B cell (primary cell): Measurements from ENCODE around the gene ELK3. TPM values are rescaled to one million over a fixed set of nuclear protein-coding genes. Genes with fewer than 3 reads are reported as not detected.
"Not testable (repeated sequence)": the region's sequence is repeated elsewhere in the genome, so short reads cannot be mapped to it uniquely, and the experiment has no call there.

ENCODE experiments used
- ATAC-seq: fragments of 200-7000 bp; cut with Tn5 transposase; one replicate; pipeline ENCODE4 v1.10.0; 2021; ENCODE audit warnings: low read depth, mild to moderate bottlenecking, moderate number of reproducible peaks, moderate library complexity
- CTCF ChIA-PET: fragments of 350-600 bp; sonication (Branson Sonifier 250); formaldehyde crosslinking; loops from one replicate; lab custom pipeline; 2021; ENCODE audit warnings: antibody characterized with exemption, inconsistent platforms; lab: Charles Lee
- POLR2A ChIA-PET: fragments of 350-600 bp; sonication (Branson Sonifier 250); formaldehyde crosslinking; loops from one replicate; lab custom pipeline; 2021; ENCODE audit warnings: antibody characterized with exemption; lab: Charles Lee
- DNase-seq: peaks from one replicate; pipeline ENCODE4 v3.0.0; 2013
- H2AFZ ChIP-seq: 2 replicates; pipeline ENCODE4 v1.6.1; 2012; ENCODE audit warnings: mild to moderate bottlenecking, low read depth, low read length; ENCODE audit not compliant: insufficient read depth, poor library complexity, severe bottlenecking
- H3K27ac ChIP-seq, 2 donors: 1 replicate in 1 of 2; 2 replicates in 1 of 2; pipeline ENCODE4 v1.5.1; 2012 to 2013; ENCODE audit warnings: low read length in 2 of 2, mild to moderate bottlenecking in 2 of 2, moderate library complexity in 1 of 2
- H3K27me3 ChIP-seq, 4 experiments: fragments of 200-600 bp in 1 of 4; sonication (generic) in 1 of 4; replicated peaks in 1 of 4; 1 replicate in 2 of 4; 2 replicates in 2 of 4; pipeline versions ENCODE4 v1.6.1 to v1.7.0; 2013 to 2016; ENCODE audit warnings: low read length in 3 of 4, mild to moderate bottlenecking in 2 of 4, mixed read lengths in 1 of 4, moderate library complexity in 1 of 4; ENCODE audit not compliant: insufficient read depth in 4 of 4, control insufficient read depth in 3 of 4; ENCODE audit errors: control extremely low read depth in 1 of 4
- H3K36me3 ChIP-seq, 2 experiments: replicated peaks in 1 of 2; 1 replicate in 1 of 2; 2 replicates in 1 of 2; pipeline versions ENCODE4 v1.6.1 to v1.7.1; 2013; ENCODE audit warnings: low read length in 1 of 2; ENCODE audit not compliant: insufficient read depth in 2 of 2, control insufficient read depth in 1 of 2; ENCODE audit errors: control extremely low read depth in 1 of 2, extremely low read depth in 1 of 2
- H3K4me1 ChIP-seq, 2 donors: fragments of 200-600 bp in 1 of 2; sonication (generic) in 1 of 2; 1 replicate in 1 of 2; 2 replicates in 1 of 2; pipeline versions ENCODE4 v1.5.1 to v1.6.1; 2013 to 2017; ENCODE audit warnings: low read length in 2 of 2; ENCODE audit not compliant: control insufficient read depth in 2 of 2, insufficient read depth in 2 of 2
- H3K4me2 ChIP-seq: replicated peaks from 2 replicates; pipeline ENCODE3; 2012; ENCODE audit warnings: mild to moderate bottlenecking, low read depth, low read length; ENCODE audit not compliant: poor library complexity, severe bottlenecking
- H3K4me3 ChIP-seq, 5 experiments: fragments of 200-600 bp in 1 of 5; sonication (generic) in 1 of 5; 1 replicate in 3 of 5; 2 replicates in 2 of 5; pipeline versions ENCODE4 v1.5.1 to v1.7.0; 2011 to 2016; ENCODE audit warnings: low read length in 4 of 5, mild to moderate bottlenecking in 4 of 5, low read depth in 2 of 5, control low read depth in 1 of 5, moderate library complexity in 1 of 5; ENCODE audit not compliant: insufficient read depth in 1 of 5; ENCODE audit errors: control extremely low read depth in 1 of 5, extremely low read depth in 1 of 5
- H3K79me2 ChIP-seq: fragments of 200-600 bp; sonication (generic); one replicate; pipeline ENCODE4 v1.6.0; 2016; ENCODE audit warnings: low read length; ENCODE audit not compliant: control insufficient read depth, insufficient read depth
- H3K9ac ChIP-seq: fragments of 200-600 bp; sonication (generic); 2 replicates; pipeline ENCODE4 v1.6.1; 2017; ENCODE audit warnings: mild to moderate bottlenecking, low read length, moderate library complexity
- H3K9me3 ChIP-seq, 3 donors: one replicate each; pipeline versions ENCODE4 v1.6.1 to v1.7.1; 2013; ENCODE audit warnings: low read length in 2 of 3; ENCODE audit not compliant: control insufficient read depth in 2 of 3, insufficient read depth in 1 of 3; ENCODE audit errors: control extremely low read depth in 1 of 3
- H4K20me1 ChIP-seq: 2 replicates; pipeline ENCODE4 v1.6.0; 2012; ENCODE audit warnings: mild to moderate bottlenecking, low read length; ENCODE audit not compliant: insufficient read depth, control insufficient read depth, poor library complexity, severe bottlenecking
- H3K27ac Mint-ChIP-seq: one replicate; pipeline ENCODE4 v1.8.0; 2021; ENCODE audit warnings: mixed read lengths
- H3K27me3 Mint-ChIP-seq: one replicate; pipeline ENCODE4 v1.8.0; 2021; ENCODE audit warnings: mixed read lengths
- H3K4me1 Mint-ChIP-seq: one replicate; pipeline ENCODE4 v1.8.0; 2021; ENCODE audit warnings: mixed read lengths
- H3K4me3 Mint-ChIP-seq: one replicate; pipeline ENCODE4 v1.8.0; 2021; ENCODE audit warnings: mixed read lengths
- H3K9me3 Mint-ChIP-seq: one replicate; pipeline ENCODE4 v1.8.0; 2022; ENCODE audit warnings: mixed read lengths; ENCODE audit not compliant: insufficient read depth
- EZH2 ChIP-seq: IDR thresholded peaks from 2 replicates; pipeline ENCODE4 v1.6.1; 2012; ENCODE audit warnings: borderline replicate concordance, low read depth, mild to moderate bottlenecking, moderate library complexity, low read length; ENCODE audit not compliant: insufficient read depth, poor library complexity, severe bottlenecking
- WGBS: methylation state at CpG from one replicate; pipeline ENCODE4 v1.1.5; 2013; ENCODE audit warnings: missing lambda C conversion rate; ENCODE audit not compliant: insufficient coverage; 5-methylcytosine and 5-hydroxymethylcytosine counted together
- intact Hi-C: fragments of 100-400 bp; cut with micrococcal nuclease; formaldehyde crosslinking; loops from one replicate; pipeline ENCODE4 v1.10.0; 2022
- polyA plus RNA-seq: library from polyadenylated mRNA; depleted of rRNA; stranded (reverse); fragments of >200 nt; gene quantifications from 2 replicates; pipeline ENCODE4 v1.2.3, GENCODE V29; 2012
- total RNA-seq, 2 donors: library from RNA; stranded (reverse); fragments of 120-200 nt in 1 of 2; gene quantifications; 1 replicate in 1 of 2; 2 replicates in 1 of 2; pipeline versions ENCODE4 v1.2.3 to v1.2.4, GENCODE V29; 2013 to 2022
- TF ChIP-seq, protein P1 (sequence below): fragments of 200-600 bp; IDR thresholded peaks from one replicate; pipeline ENCODE4 v1.8.0; 2022; ENCODE audit warnings: antibody characterized with exemption, mild to moderate bottlenecking

The ELK3 gene
- total and polyA plus RNA-seq, 2 donors (not counting 1 experiment from before 2014, with no cell fraction given): 10.5 to 87.1 TPM

DNA sequence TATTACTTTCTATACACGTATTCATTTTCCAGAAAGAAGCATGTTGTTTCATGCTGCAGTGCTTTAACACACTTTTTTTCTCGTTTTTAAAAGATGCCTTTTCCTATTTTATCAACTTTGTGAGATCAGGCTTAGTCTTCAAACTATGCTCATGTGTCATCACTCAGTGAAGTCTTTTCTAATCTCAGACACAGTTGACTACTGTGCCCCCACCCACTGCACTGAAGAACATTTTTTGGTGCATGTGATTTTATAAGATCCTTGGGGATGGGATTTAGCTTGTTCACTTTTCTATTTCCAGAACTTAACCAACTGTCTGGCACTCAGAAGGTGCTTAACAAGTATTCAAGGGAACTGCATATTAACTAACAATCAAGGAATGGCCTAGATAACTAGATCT lies 120.5 kb downstream of the ELK3 start:
- H3K4me3 Mint-ChIP-seq: no peak overlapping the region
- intact Hi-C loops: no loop called here
- TF ChIP-seq, protein P1, sequence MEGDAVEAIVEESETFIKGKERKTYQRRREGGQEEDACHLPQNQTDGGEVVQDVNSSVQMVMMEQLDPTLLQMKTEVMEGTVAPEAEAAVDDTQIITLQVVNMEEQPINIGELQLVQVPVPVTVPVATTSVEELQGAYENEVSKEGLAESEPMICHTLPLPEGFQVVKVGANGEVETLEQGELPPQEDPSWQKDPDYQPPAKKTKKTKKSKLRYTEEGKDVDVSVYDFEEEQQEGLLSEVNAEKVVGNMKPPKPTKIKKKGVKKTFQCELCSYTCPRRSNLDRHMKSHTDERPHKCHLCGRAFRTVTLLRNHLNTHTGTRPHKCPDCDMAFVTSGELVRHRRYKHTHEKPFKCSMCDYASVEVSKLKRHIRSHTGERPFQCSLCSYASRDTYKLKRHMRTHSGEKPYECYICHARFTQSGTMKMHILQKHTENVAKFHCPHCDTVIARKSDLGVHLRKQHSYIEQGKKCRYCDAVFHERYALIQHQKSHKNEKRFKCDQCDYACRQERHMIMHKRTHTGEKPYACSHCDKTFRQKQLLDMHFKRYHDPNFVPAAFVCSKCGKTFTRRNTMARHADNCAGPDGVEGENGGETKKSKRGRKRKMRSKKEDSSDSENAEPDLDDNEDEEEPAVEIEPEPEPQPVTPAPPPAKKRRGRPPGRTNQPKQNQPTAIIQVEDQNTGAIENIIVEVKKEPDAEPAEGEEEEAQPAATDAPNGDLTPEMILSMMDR: no peak
- no peak for TF ChIP-seq EZH2

DNA sequence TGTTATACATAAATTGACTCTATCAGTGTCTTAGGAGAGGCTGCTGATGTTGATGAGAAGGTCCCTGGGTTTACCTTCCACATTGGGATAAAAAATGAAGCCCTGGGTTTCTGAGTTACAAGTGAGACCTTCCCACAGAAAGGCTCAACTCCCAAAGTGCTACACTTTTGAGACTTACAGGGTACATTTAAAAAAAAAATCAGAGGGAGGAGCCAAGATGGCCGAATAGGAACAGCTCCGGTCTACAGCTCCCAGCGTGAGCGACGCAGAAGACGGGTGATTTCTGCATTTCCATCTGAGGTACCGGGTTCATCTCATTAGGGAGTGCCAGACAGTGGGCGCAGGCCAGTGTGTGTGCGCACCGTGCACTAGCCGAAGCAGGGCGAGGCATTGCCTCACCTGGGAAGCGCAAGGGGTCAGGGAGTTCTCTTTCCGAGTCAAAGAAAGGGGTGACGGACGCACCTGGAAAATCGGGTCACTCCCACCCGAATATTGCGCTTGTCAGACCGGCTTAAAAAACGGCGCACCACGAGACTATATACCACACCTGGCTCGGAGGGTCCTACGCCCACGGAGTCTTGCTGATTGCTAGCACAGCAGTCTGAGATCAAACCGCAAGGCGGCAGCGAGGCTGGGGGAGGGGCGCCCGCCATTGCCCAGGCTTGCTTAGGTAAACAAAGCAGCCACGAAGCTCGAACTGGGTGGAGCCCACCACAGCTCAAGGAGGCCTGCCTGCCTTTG lies 121.7 kb downstream of the ELK3 start:
- peak overlapping the region; percentile 6 to 60 for H3K27ac ChIP-seq
- Mint-ChIP-seq H3K4me1 (peaks cover 16% of the 10 kb centered on the region), H3K4me3 (peak overlapping the region; percentile 85), H3K27ac (peak overlapping the region; percentile 86)
- H3K27me3 ChIP-seq, H4K20me1 ChIP-seq, H3K9ac ChIP-seq, H3K4me1 ChIP-seq, H3K9me3 ChIP-seq, ATAC-seq, H3K27me3 Mint-ChIP-seq, intact Hi-C loops, DNase-seq, POLR2A ChIA-PET, H3K36me3 ChIP-seq, H3K9me3 Mint-ChIP-seq: not testable (repeated sequence)
- CTCF ChIA-PET: interaction anchor here (0.6 to 1.2 kb wide), 4 partner anchors 25 to 200 kb away, joined by 3 to 4 read pairs (median 4); no protein-coding TSS in a partner anchor
- H3K4me3 ChIP-seq: peak overlapping the region in 3 of 5 experiments; percentile 21 to 46 (median 33)
- peak overlapping the region; percentile 30 for H2AFZ ChIP-seq
- peaks cover 20% of the 10 kb centered on the region for H3K79me2 ChIP-seq
- H3K4me2 ChIP-seq: peak overlapping the region; percentile 36
- 69% methylated on average over 8 of the region's 33 CpGs for WGBS

More for the DNA sequence above, 120.5 kb downstream of the ELK3 start:
- Mint-ChIP-seq H3K27me3 (no peaks in the 10 kb centered on the region), H3K27ac (peak overlapping the region; percentile 13), H3K9me3 (no peaks in the 10 kb centered on the region), H3K4me1 (peaks cover 16% of the 10 kb centered on the region)
- H3K27ac ChIP-seq: no peak overlapping the region
- H3K4me3 ChIP-seq: no peak overlapping the region
- H3K79me2 ChIP-seq: peaks cover 29% of the 10 kb centered on the region
- no peak for DNase-seq
- H3K9ac ChIP-seq: no peak overlapping the region
- CTCF ChIA-PET: interaction anchor here (0.5 to 1.0 kb wide), 2 partner anchors 10 to 82 kb away, joined by 3 read pairs; no protein-coding TSS in a partner anchor
- H3K9me3 ChIP-seq: no peaks in the 10 kb centered on the region
- peaks cover 0 to 4% of the 10 kb centered on the region in 2 donors for H3K4me1 ChIP-seq
- 100% methylated on average over 1 of the region's 2 CpGs for WGBS
- H3K4me2 ChIP-seq: no peak overlapping the region
- peaks cover 0 to 4% of the 10 kb centered on the region in 2 experiments for H3K36me3 ChIP-seq
- POLR2A ChIA-PET: no interaction called here
- ATAC-seq: no peak
- H2AFZ ChIP-seq: no peak overlapping the region
- H4K20me1 ChIP-seq: peaks cover 5% of the 10 kb centered on the region
- no peaks in the 10 kb centered on the region for H3K27me3 ChIP-seq

DNA sequence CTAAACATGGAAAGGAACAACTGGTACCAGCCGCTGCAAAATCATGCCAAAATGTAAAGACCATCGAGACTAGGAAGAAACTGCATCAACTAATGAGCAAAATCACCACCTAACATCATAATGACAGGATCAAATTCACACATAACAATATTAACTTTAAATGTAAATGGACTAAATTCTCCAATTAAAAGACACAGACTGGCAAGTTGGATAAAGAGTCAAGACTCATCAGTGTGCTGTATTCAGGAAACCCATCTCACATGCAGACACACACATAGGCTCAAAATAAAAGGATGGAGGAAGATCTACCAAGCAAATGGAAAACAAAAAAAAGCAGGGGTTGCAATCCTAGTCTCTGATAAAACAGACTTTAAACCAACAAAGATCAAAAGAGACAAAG lies 123.6 kb downstream of the ELK3 start:
- H2AFZ ChIP-seq, ATAC-seq, H3K9me3 ChIP-seq, intact Hi-C loops, H3K27ac Mint-ChIP-seq, H3K9me3 Mint-ChIP-seq, H3K27me3 Mint-ChIP-seq, H3K4me3 Mint-ChIP-seq, H3K27me3 ChIP-seq, H3K4me1 ChIP-seq, CTCF ChIA-PET, H3K9ac ChIP-seq, DNase-seq, H3K4me3 ChIP-seq, H4K20me1 ChIP-seq, H3K4me2 ChIP-seq, POLR2A ChIA-PET, H3K27ac ChIP-seq: not testable (repeated sequence)
- peaks cover 18% of the 10 kb centered on the region for H3K4me1 Mint-ChIP-seq
- peaks cover 0 to 10% of the 10 kb centered on the region in 2 experiments for H3K36me3 ChIP-seq
- H3K79me2 ChIP-seq: peaks cover 15% of the 10 kb centered on the region
- WGBS: no CpG with 5 or more reads among the region's 2 CpGs
